Measurements from ENCODE around the gene FARP1. TPM values are rescaled to one million over a fixed set of nuclear protein-coding genes. Genes with fewer than 3 reads are reported as not detected.

FARP1 gene
- total RNA-seq, 4 donors from 2014 or later: 1.5 to 10.3 (median 6.4) TPM

DNA sequence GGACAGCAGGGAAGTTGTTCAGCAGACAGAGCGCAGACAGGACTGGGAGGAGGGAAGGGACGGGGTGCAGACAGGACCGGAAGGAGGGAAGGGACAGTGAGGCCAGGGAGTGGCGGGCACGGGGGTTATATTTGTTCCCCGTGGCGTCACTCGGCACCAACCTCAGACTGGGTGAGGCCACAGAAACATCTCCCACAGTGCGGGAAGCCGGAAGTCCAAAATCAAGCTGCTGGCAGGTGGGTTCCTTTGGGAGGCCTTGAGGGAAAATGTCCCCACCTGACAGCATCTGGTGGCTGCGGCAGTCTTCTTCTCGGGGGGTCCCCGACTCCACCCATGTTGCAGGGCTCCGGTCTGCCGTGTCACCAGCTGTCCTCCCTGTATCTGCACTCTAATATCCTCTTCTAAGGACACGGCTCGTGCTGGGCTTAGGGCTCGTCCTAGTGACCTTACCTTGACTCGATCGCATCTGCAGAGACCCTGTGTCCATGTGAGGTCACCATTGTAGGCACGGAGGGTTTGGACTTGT is 301.0 kb downstream of the FARP1 start:
- Histone ChIP-seq H3K4me3 (no peak overlapping the region), H3K4me1 (peaks cover 0 to 28% (median 10%) of the 10 kb centered on the region in 3 donors), H3K27me3 (no peaks in the 10 kb centered on the region), H3K9me3 (no peaks in the 10 kb centered on the region), H3K27ac (no peak overlapping the region), H3K36me3 (peaks cover 0 to 37% (median 0%) of the 10 kb centered on the region in 3 donors)
- DNase-seq: no peak
- WGBS, 2 donors: 65 to 79% methylated on average over 9 to 15 of the region's 21 CpGs
- intact Hi-C loops (cut with DNase I): no loop called here
- TF ChIP-seq, protein P1, sequence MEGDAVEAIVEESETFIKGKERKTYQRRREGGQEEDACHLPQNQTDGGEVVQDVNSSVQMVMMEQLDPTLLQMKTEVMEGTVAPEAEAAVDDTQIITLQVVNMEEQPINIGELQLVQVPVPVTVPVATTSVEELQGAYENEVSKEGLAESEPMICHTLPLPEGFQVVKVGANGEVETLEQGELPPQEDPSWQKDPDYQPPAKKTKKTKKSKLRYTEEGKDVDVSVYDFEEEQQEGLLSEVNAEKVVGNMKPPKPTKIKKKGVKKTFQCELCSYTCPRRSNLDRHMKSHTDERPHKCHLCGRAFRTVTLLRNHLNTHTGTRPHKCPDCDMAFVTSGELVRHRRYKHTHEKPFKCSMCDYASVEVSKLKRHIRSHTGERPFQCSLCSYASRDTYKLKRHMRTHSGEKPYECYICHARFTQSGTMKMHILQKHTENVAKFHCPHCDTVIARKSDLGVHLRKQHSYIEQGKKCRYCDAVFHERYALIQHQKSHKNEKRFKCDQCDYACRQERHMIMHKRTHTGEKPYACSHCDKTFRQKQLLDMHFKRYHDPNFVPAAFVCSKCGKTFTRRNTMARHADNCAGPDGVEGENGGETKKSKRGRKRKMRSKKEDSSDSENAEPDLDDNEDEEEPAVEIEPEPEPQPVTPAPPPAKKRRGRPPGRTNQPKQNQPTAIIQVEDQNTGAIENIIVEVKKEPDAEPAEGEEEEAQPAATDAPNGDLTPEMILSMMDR (IDR thresholded peaks at IDR 0.05): no peak
- TF ChIP-seq POLR2A (IDR thresholded peaks at IDR 0.05): no peak

DNA sequence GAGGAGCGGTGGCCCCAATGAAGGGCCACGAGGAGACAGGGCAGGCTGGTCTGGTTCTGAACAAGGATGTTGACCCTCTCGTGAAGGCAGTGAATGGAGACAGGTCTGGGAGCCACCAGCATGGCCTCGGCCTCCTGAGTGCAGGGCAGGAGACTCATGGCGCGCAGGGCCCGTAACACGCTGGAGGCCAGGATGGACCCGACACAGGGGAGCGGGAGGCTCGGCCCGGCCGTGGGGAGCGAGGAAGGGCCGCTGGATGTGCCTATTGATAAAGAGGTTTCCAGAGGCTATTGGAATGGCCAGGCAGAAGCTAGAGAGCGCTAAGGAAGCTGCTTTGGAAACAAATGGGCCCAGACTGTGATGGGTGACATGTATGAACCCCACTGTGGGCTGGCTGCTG is 301.5 kb downstream of the FARP1 start:
- H3K36me3 ChIP-seq: peaks cover 0 to 37% (median 0%) of the 10 kb centered on the region in 3 donors
- H3K27ac ChIP-seq: no peak overlapping the region
- no peaks in the 10 kb centered on the region for H3K27me3 ChIP-seq
- no peak for DNase-seq
- WGBS, 2 donors: 88 to 94% methylated on average over 11 to 16 of the region's 16 CpGs
- no peak for TF ChIP-seq POLR2A (IDR thresholded peaks at IDR 0.05)
- TF ChIP-seq, protein P1 (IDR thresholded peaks at IDR 0.05): no peak
- H3K4me1 ChIP-seq: peaks cover 0 to 32% (median 10%) of the 10 kb centered on the region in 3 donors
- no peaks in the 10 kb centered on the region for H3K9me3 ChIP-seq
- no peak overlapping the region for H3K4me3 ChIP-seq
- intact Hi-C loops (cut with DNase I): no loop called here

DNA sequence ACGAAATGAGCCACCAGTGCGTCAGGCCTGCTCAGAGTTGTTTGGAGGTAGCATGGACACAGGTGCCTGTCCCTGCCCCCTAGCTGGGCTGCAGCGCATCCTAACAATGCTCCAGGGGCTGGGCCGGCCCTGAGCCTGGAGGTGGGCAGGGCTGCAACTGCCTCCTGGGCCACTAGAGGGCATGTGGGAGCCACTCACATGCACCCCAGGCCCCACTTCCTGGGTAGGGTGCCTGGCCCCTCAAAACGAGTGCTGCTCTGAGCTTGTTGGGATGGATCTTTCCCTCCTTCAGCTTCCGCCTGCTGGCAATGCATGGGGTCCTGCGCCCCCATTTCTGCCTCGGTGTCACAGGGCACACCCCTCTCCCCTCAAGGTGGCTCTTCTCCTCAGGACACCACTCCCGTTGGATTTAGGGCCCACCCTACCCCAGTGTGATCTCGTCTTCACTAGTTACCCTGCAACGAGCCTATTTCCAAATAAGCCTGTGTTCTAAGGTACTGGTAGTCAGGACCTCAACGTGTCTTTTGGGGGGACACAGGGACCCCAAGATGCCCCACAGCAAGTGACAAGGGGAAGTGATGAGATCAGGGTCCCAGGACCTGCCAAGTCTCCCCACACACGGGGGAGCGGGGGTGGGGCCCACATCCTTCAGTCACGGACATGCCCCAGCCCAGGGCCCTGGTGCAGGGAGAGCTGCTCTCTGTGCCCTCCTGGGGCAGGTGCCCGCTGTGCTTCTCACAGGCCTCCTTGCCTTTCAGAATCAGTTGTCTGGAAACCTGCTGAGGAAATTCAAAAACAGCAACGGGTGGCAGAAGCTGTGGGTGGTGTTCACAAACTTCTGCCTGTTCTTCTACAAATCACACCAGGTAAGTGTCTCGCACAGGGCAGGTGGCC is 302.7 kb downstream of the FARP1 start:
- H3K36me3 ChIP-seq: peaks cover 0 to 47% (median 3%) of the 10 kb centered on the region in 3 donors
- H3K27ac ChIP-seq: peak overlapping the region; percentile 32 to 85 (median 51)
- peaks cover 0 to 44% (median 16%) of the 10 kb centered on the region in 3 donors for H3K4me1 ChIP-seq
- no peak for TF ChIP-seq POLR2A (IDR thresholded peaks at IDR 0.05)
- TF ChIP-seq, protein P1 (IDR thresholded peaks at IDR 0.05): peak; percentile 92 to 97 (median 94)
- intact Hi-C loops (cut with DNase I): loop anchor here (5.0 kb wide), 2 partner anchors 207 to 227 kb away; no protein-coding TSS in a partner anchor
- peak overlapping the region in 1 of 4 donors; percentile 21 for H3K4me3 ChIP-seq
- no peaks in the 10 kb centered on the region for H3K27me3 ChIP-seq
- no peaks in the 10 kb centered on the region for H3K9me3 ChIP-seq
- 5 to 11% methylated on average over 2 to 8 of the region's 18 CpGs for WGBS, 2 donors
- DNase-seq: no peak

DNA sequence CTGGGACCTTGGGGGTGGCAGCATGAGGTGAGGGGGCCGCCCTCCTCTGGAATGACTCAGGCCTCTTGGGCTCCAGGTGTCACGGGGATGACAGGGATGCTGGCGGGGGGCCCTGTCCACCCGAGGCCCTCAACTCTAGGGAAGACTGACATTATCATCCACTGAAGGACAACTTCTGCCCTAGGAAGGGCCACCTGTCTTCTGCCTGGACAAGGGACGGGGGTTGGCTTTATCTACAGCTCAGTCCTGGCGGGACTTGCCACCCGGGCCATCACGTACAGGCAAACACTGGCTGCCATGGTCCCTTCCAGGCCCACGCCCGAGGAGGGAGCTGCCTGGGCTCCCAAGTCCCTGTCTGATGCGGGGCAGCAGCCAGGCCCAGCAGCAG is 303.3 kb downstream of the FARP1 start:
- Histone ChIP-seq H3K4me1 (peaks cover 0 to 51% (median 20%) of the 10 kb centered on the region in 3 donors), H3K27me3 (no peaks in the 10 kb centered on the region), H3K27ac (peak overlapping the region in 3 of 4 donors; percentile 40 to 85 (median 62)), H3K4me3 (no peak overlapping the region), H3K9me3 (no peaks in the 10 kb centered on the region), H3K36me3 (peaks cover 0 to 53% (median 4%) of the 10 kb centered on the region in 3 donors)
- 86% methylated on average over 3 of the region's 11 CpGs; no CpG with 5 or more reads in 1 of the 2 donors for WGBS, 2 donors
- intact Hi-C loops (cut with DNase I): loop anchor here (5.0 kb wide), 2 partner anchors 206 to 226 kb away; no protein-coding TSS in a partner anchor
- no peak for DNase-seq
- no peak for TF ChIP-seq POLR2A (IDR thresholded peaks at IDR 0.05)
- TF ChIP-seq, protein P1 (IDR thresholded peaks at IDR 0.05): no peak

DNA sequence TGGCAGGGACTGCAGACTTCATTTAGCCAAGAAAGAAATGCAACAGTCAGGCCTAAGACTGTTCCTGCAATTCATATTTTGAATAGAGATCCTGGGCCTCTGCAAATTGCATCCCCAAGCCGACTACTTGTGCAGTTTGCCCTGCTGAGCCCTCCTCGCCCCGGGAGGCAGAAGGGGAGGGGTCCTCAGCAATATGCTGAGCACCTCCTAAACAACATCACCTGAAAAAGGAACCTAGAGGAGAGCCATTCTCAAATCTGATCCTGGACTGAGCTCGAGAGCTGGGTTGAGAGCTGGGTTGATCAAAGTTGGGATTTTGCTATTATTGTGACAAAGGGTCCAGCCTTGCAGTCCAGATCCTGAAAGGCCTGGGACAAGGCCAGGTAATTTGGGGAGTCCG is 304.2 kb downstream of the FARP1 start:
- no peak overlapping the region for H3K4me3 ChIP-seq
- TF ChIP-seq, protein P1 (IDR thresholded peaks at IDR 0.05): no peak
- no peak for TF ChIP-seq POLR2A (IDR thresholded peaks at IDR 0.05)
- no peaks in the 10 kb centered on the region for H3K27me3 ChIP-seq
- no peak for DNase-seq
- H3K27ac ChIP-seq: peak overlapping the region in 2 of 4 donors; percentile 13 to 40
- peaks cover 0 to 58% (median 26%) of the 10 kb centered on the region in 3 donors for H3K4me1 ChIP-seq
- peaks cover 0 to 62% (median 9%) of the 10 kb centered on the region in 3 donors for H3K36me3 ChIP-seq
- H3K9me3 ChIP-seq: no peaks in the 10 kb centered on the region
- intact Hi-C loops (cut with DNase I): loop anchor here (5.0 kb wide), 2 partner anchors 205 to 225 kb away; no protein-coding TSS in a partner anchor
- WGBS, 2 donors: 89 to 100% methylated on average over 2 to 5 of the region's 5 CpGs
